ENCODE measurements around the gene TMEM63C.

The TMEM63C gene

DNA sequence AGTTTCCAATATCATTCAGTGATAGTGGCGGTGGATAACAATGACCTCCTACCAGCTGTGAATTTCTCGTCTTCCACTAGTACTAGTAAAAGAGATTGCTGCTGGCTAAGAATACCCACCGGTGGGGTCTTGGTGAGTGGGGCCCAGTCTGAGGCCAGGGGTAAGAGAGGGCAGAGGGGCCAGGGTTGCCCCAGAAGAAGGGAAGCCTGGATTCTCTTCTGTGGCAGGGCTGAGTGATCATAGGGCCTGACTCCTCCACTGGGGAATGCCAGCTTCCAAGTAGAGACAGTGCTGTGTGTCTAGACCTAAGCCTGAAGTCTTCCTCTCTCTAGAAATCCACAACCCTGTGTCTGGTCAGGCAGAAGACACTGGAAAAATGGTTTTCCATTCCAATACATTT is 5.8 kb upstream of the TMEM63C start:
- no peak for TF ChIP-seq CTCF (IDR thresholded peaks at IDR 0.05; ENCODE audit: low read depth, low read length, missing control alignments)
- H3K4me3 ChIP-seq (replicated peaks; ENCODE audit: low read depth, low read length) = no peak overlapping the region
- no peak for DNase-seq (ENCODE audit: extremely low read depth, low read depth)

- no peak for DNase-seq (ENCODE audit: extremely low read depth, low read depth)
- TF ChIP-seq CTCF (IDR thresholded peaks at IDR 0.05; ENCODE audit: low read depth, low read length, missing control alignments) = no peak
- no peak overlapping the region for H3K4me3 ChIP-seq (replicated peaks; ENCODE audit: low read depth, low read length)
These were observed 3.9 kb upstream of the TMEM63C start for GRCh38 chr14:77177702-77178101.

DNA sequence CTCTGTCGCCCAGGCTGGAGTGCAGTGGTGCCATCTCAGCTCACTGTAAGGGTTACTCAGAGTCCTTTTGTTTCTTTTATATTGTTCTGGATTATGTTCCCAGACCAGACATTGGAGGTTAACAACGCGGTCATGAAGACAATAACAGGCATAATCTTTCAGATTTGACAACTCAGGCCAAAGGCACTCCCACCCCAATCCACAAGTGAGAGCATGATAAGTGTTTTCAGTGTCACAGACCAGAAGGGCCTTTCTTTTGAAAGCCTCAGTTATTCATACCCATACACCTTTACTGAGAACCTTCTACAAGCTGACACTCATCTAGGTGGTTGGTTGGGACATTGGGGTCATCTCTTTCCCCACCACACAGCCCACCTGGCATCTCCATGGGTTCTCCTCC is 2.9 kb upstream of the TMEM63C start:
- no peak for TF ChIP-seq CTCF (IDR thresholded peaks at IDR 0.05; ENCODE audit: low read depth, low read length, missing control alignments)
- H3K4me3 ChIP-seq (replicated peaks; ENCODE audit: low read depth, low read length) = no peak overlapping the region
- DNase-seq (ENCODE audit: extremely low read depth, low read depth) = no peak

GRCh38 chr14:77180726-77181602 is 634 bp upstream of the TMEM63C start:
- TF ChIP-seq CTCF (IDR thresholded peaks at IDR 0.05; ENCODE audit: low read depth, low read length, missing control alignments) = no peak
- no peak for DNase-seq (ENCODE audit: extremely low read depth, low read depth)
- no peak overlapping the region for H3K4me3 ChIP-seq (replicated peaks; ENCODE audit: low read depth, low read length)

DNA sequence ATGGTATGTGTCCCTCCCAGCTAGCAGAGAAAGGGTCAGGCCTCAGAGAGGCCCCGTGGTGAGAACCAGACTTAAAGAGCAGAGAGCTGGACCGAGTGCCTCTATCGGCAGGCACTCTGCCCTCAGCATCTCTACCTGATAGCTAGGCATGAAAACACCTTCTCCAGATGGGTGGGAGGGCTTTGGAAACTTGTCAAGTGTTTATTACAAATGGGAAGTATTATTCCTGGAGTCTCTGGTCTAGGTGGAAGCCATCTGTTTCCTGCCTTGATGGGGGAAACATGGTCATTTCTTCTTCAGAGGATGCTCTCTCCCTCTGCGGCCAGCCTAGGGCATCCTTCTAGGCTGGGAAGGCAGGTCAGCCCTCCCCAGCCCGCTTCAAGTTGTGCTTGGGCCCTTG is 2.3 kb downstream of the TMEM63C start:
- no peak for DNase-seq (ENCODE audit: extremely low read depth, low read depth)
- TF ChIP-seq CTCF (IDR thresholded peaks at IDR 0.05; ENCODE audit: low read depth, low read length, missing control alignments) = no peak

GRCh38 chr14:77184396-77185092 is 2.9 kb downstream of the TMEM63C start:
- H3K4me3 ChIP-seq (replicated peaks; ENCODE audit: low read depth, low read length) = no peak overlapping the region
- no peak for DNase-seq (ENCODE audit: extremely low read depth, low read depth)
- no peak for TF ChIP-seq CTCF (IDR thresholded peaks at IDR 0.05; ENCODE audit: low read depth, low read length, missing control alignments)

More for the DNA sequence above, 2.3 kb downstream of the TMEM63C start:
- no peak overlapping the region for H3K4me3 ChIP-seq (replicated peaks; ENCODE audit: low read depth, low read length)

Measured in HFF-Myc (cell line).